Left kidney (tissue), 2 donors: ENCODE data around the gene GGNBP2. TPM values are rescaled to one million over a fixed set of nuclear protein-coding genes. Genes with fewer than 3 reads are reported as not detected.

Source experiments
- DNase-seq: peaks from one replicate; pipeline ENCODE4 v3.0.0-alpha.2; 2013
- polyA plus RNA-seq: library from polyadenylated mRNA; unstranded; fragments of 120-200 nt; gene quantifications from one replicate; pipeline ENCODE4 v1.2.1, GENCODE V29; 2013; ENCODE audit not compliant: insufficient read length

GGNBP2 gene
- polyA plus RNA-seq, 1 donor: 112 TPM

GRCh38 chr17:36550491-36551417, 6.0 kb downstream of the GGNBP2 start:
- DNase-seq: no peak

- DNase-seq: no peak
These were observed 8.7 kb downstream of the GGNBP2 start for GRCh38 chr17:36553459-36553858.

- DNase-seq: no peak
These were observed 21.4 kb downstream of the GGNBP2 start for GRCh38 chr17:36566081-36566480.

GRCh38 chr17:36575028-36575427, 30.3 kb downstream of the GGNBP2 start:
- no peak for DNase-seq

GRCh38 chr17:36576793-36577192, 32.1 kb downstream of the GGNBP2 start:
- DNase-seq: no peak

- DNase-seq: no peak
These were observed 34.0 kb downstream of the GGNBP2 start for GRCh38 chr17:36578671-36579070.

- DNase-seq: no peak
These were observed 39.1 kb downstream of the GGNBP2 start for GRCh38 chr17:36583787-36584186.

GRCh38 chr17:36586138-36586537, 41.4 kb downstream of the GGNBP2 start:
- DNase-seq: no peak

- DNase-seq: no peak
These were observed 45.4 kb downstream of the GGNBP2 start for GRCh38 chr17:36590082-36590481.

- DNase-seq: peak; percentile 78
These were observed 47.0 kb downstream of the GGNBP2 start, which contains the start of gene DHRS11 for GRCh38 chr17:36591434-36592315. Gene DHRS11 (plus strand): TSS chr17:36591879. CDS start chr17:36592010, 131 bp downstream.

- no peak for DNase-seq
These were observed 47.6 kb downstream of the GGNBP2 start for GRCh38 chr17:36592316-36592715.

GRCh38 chr17:36592716-36593321, 48.1 kb downstream of the GGNBP2 start:
- DNase-seq: no peak

- no peak for DNase-seq
These were observed 49.1 kb downstream of the GGNBP2 start for GRCh38 chr17:36593656-36594316.

- no peak for DNase-seq
These were observed 50.1 kb downstream of the GGNBP2 start for GRCh38 chr17:36594626-36595401.

GRCh38 chr17:36597226-36597625, 52.5 kb downstream of the GGNBP2 start:
- no peak for DNase-seq

- no peak for DNase-seq
These were observed 53.4 kb downstream of the GGNBP2 start for GRCh38 chr17:36597866-36598777.

- no peak for DNase-seq
These were observed 54.3 kb downstream of the GGNBP2 start for GRCh38 chr17:36598951-36599401.

- DNase-seq: no peak
These were observed 55.0 kb downstream of the GGNBP2 start for GRCh38 chr17:36599546-36600250.

GRCh38 chr17:36600465-36600864, 55.7 kb downstream of the GGNBP2 start:
- no peak for DNase-seq
